MCF 10A (cell line): ENCODE measurements around the gene FTH1. TPM values are rescaled to one million over a fixed set of nuclear protein-coding genes. Genes with fewer than 3 reads are reported as not detected.

ENCODE experiments used
- BruUV-seq: library from RNA; stranded (reverse); fragments of 400-500 nt; replicated peaks from 2 replicates; lab custom pipeline; 2021; lab: Mats Ljungman, UMichigan
- CTCF ChIA-PET: fragments of 300-600 bp; sonication (Branson Sonifier 250); formaldehyde crosslinking; extraction: SDS; loops from one replicate; lab custom pipeline; 2021; ENCODE audit warnings: antibody characterized with exemption, inconsistent platforms; lab: Yijun Ruan, JAX
- POLR2A ChIA-PET: fragments of 300-600, 350-650 bp; sonication (Branson Sonifier 250); formaldehyde crosslinking; extraction: SDS; loops from one replicate; lab custom pipeline; 2020; ENCODE audit warnings: antibody characterized with exemption, inconsistent platforms; lab: Yijun Ruan, JAX
- DNase-seq: peaks from one replicate; pipeline ENCODE4 v3.0.0-alpha.2; 2018; ENCODE audit not compliant: unreplicated experiment
- H3K27ac Mint-ChIP-seq: one replicate; pipeline ENCODE4 v1.8.0; 2022; ENCODE audit warnings: mild to moderate bottlenecking, low read depth, mixed read lengths; ENCODE audit not compliant: unreplicated experiment
- H3K27me3 Mint-ChIP-seq: one replicate; pipeline ENCODE4 v1.8.0; 2022; ENCODE audit warnings: mixed read lengths; ENCODE audit not compliant: insufficient read depth, unreplicated experiment
- H3K36me3 Mint-ChIP-seq: one replicate; pipeline ENCODE4 v1.8.0; 2022; ENCODE audit warnings: mild to moderate bottlenecking, moderate library complexity, mixed read lengths; ENCODE audit not compliant: insufficient read depth, unreplicated experiment
- H3K4me1 Mint-ChIP-seq: one replicate; pipeline ENCODE4 v1.8.0; 2022; ENCODE audit warnings: mixed read lengths; ENCODE audit not compliant: insufficient read depth, unreplicated experiment
- H3K4me3 Mint-ChIP-seq: one replicate; pipeline ENCODE4 v1.8.0; 2022; ENCODE audit warnings: mild to moderate bottlenecking, moderate library complexity, mixed read lengths; ENCODE audit not compliant: unreplicated experiment
- H3K9me3 Mint-ChIP-seq: one replicate; pipeline ENCODE4 v1.8.0; 2022; ENCODE audit warnings: mixed read lengths; ENCODE audit not compliant: unreplicated experiment
- CTCF ChIP-seq: fragments of 200-600 bp; IDR thresholded peaks from one replicate; pipeline ENCODE4 v1.8.0; 2022; ENCODE audit warnings: antibody characterized with exemption, mild to moderate bottlenecking; ENCODE audit not compliant: unreplicated experiment
- intact Hi-C: fragments of 100-400 bp; cut with micrococcal nuclease; formaldehyde crosslinking; loops from 2 replicates; pipeline ENCODE4 v1.14.1; 2022
- total RNA-seq: library from RNA; stranded (reverse); gene quantifications from 2 replicates; pipeline ENCODE4 v1.2.3, GENCODE V29; 2022

Gene FTH1
- total RNA-seq, 1 experiment from 2014 or later = 8,367 TPM

GRCh38 chr11:61975638-61976419 is 8.4 kb upstream of the FTH1 start:
- POLR2A ChIA-PET = interaction anchor here (0.7 to 27.4 kb wide), 8 partner anchors 9 to 155 kb away, joined by 3 to 1703 read pairs (median 55); partner anchors contain the start of gene FTH1
- H3K27me3 Mint-ChIP-seq = no peaks in the 10 kb centered on the region
- intact Hi-C loops = no loop called here
- no peaks in the 10 kb centered on the region for H3K9me3 Mint-ChIP-seq
- DNase-seq = no peak
- peaks cover 7% of the 10 kb centered on the region for H3K36me3 Mint-ChIP-seq
- CTCF ChIA-PET = interaction anchor here (0.5 to 1.0 kb wide), 7 partner anchors 28 to 88 kb away, joined by 3 to 4 read pairs (median 3); no protein-coding TSS in a partner anchor
- no peak overlapping the region for H3K4me3 Mint-ChIP-seq
- H3K4me1 Mint-ChIP-seq = peaks cover 52% of the 10 kb centered on the region
- H3K27ac Mint-ChIP-seq = peak overlapping the region; percentile 96
- BruUV-seq = no TSS peak
- no peak for TF ChIP-seq CTCF

DNA sequence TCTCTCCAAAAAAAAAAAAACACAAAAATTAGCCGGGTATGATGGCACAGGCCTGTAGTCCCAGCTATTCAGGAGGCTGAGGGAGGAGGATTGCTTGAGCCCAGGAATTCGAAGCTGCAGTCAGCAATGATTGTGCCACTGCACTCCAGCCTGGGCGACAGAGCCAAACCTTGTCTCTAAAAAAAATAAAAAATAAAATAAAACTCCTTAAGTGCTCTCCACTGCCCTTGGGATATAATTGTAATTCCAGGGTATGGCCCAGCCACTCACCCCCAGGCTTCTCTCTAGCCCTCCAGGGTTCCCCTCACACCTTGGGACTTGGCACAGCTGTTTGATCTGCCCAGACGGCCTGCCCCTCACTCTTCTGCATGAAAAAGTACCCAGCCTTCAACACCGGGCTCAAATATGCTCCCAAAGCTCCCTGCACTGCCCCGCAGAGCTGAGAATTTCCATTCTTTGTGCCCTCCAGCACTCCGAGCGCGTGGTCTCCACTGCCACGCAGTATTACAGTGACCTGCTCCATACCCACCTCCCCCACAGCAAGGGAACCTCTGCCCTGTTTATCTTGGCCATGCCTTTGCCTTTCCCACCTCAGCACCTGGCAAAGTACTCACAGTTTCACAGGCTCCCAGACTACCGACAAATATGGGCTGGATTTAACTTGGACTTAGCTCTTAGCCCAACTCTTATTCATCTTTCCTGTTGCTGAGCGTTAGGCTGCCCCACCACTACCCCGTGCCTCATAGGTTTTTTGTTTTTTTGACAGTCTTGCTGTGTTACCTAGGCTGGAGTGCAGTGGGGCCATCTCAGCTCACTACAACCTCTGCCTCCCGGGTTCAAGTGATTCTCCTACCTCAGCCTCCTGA is 7.6 kb upstream of the FTH1 start:
- POLR2A ChIA-PET = interaction anchor here (0.7 to 27.4 kb wide), 7 partner anchors 8 to 154 kb away, joined by 3 to 1703 read pairs (median 104); partner anchors contain the start of gene FTH1
- intact Hi-C loops = no loop called here
- CTCF ChIA-PET = interaction anchor here (0.6 to 0.9 kb wide), 5 partner anchors 27 to 67 kb away, joined by 3 to 4 read pairs (median 3); no protein-coding TSS in a partner anchor
- H3K4me3 Mint-ChIP-seq = peak overlapping the region; percentile 24
- no peaks in the 10 kb centered on the region for H3K9me3 Mint-ChIP-seq
- H3K27ac Mint-ChIP-seq = peak overlapping the region; percentile 96
- H3K27me3 Mint-ChIP-seq = no peaks in the 10 kb centered on the region
- peaks cover 7% of the 10 kb centered on the region for H3K36me3 Mint-ChIP-seq
- peaks cover 57% of the 10 kb centered on the region for H3K4me1 Mint-ChIP-seq
- DNase-seq = peak; percentile 89
- TF ChIP-seq CTCF = no peak
- BruUV-seq = no TSS peak

- intact Hi-C loops = no loop called here
- POLR2A ChIA-PET = interaction anchor here (1.0 to 27.4 kb wide), 10 partner anchors 12 to 618 kb away, joined by 3 to 1703 read pairs (median 18); partner anchors contain the start of genes FADS3, INCENP and TUT1
- H3K4me3 Mint-ChIP-seq = peak overlapping the region; percentile 45
- no TSS peak for BruUV-seq
- no peaks in the 10 kb centered on the region for H3K9me3 Mint-ChIP-seq
- peaks cover 64% of the 10 kb centered on the region for H3K4me1 Mint-ChIP-seq
- CTCF ChIA-PET = interaction anchor here (1.1 to 1.4 kb wide), 3 partner anchors 56 to 81 kb away, joined by 3 to 5 read pairs (median 3); no protein-coding TSS in a partner anchor
- H3K36me3 Mint-ChIP-seq = peaks cover 7% of the 10 kb centered on the region
- DNase-seq = peak; percentile 86
- peak overlapping the region; percentile 97 for H3K27ac Mint-ChIP-seq
- no peak for TF ChIP-seq CTCF
- H3K27me3 Mint-ChIP-seq = no peaks in the 10 kb centered on the region
Measured at GRCh38 chr11:61973476-61974162, 6.2 kb upstream of the FTH1 start.
